UCSD-AML1 (cell line): Measurements from ENCODE around the gene RAB31.
A peak's percentile ranks its signal among the peaks of the same experiment; 100 is the strongest.
"Not testable (repeated sequence)": the region's sequence is repeated elsewhere in the genome, so short reads cannot be mapped to it uniquely, and the experiment has no call there.

ENCODE experiments used
- DNase-seq: peaks from one replicate; lab custom pipeline; 2025; ENCODE audit not compliant: unreplicated experiment; lab: John Stamatoyannopoulos, UW

RAB31 gene

DNA sequence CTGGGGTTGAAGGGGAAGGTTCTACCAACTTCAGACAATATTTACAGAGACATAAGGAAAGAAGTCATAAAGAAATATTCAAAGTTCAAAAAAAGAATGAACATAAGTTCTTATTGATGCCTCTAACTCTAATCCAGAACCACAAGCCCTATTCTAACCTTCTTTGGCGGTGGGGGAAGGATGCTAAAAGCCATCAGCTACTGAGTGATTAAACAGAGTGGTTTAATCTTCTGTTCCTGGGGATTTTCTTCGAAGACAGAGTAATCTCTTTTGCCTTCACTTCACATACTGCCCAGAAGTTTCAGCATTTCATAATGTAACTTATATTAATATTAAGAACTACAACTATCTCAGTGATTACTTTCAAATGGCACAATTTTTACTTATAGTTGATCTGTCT lies 126.5 kb downstream of the RAB31 start:
- no peak for DNase-seq

DNA sequence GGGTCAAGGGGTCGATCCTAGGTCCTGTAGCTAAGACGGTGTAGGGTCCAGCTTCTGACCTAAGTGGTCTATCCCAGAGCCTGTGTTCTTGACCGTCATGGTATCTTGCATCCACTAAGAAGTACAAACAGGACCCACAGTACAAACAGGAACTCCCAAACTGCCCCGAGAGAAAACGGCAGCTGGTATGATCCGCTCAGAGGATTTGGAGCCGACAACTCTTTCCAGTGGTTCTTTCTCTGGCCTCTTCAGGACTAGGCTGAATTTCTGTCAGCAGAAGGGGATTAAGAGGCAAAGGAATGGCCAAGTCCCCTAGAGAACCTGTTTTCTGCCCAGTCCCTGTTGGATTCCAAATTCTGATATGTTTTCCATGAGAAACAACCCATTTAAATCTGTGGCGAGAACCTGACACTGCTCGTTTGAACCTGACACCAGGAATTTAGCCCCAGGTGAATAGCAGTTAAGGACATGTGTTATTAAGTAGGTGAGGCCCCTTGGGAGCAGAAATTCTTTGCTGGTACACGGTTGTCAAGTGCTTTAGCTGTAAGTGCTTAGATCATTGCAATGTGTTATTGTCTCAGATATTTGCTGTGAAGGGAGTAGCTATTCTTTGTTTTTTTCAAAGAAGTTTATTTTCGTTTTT lies 127.1 kb downstream of the RAB31 start:
- no peak for DNase-seq

DNA sequence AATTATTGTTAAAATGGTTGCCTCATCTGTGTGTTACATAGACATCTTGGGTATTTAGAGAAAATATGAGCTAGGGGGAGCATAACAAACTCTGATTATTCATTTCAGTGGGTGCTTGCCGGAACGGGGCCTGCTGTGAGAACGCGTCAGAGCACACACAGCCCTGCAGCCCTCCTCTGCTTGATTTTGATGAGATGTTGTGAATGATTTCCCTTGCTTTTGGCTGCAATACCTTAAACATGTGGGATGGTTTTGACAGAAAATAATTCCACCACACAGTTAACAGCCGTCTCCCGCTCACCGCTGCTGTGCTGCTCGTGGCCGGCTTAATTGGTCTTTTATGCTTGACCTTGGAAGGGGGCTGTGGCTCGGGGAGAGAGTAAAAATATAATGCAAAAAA lies 127.7 kb downstream of the RAB31 start:
- DNase-seq: no peak

DNA sequence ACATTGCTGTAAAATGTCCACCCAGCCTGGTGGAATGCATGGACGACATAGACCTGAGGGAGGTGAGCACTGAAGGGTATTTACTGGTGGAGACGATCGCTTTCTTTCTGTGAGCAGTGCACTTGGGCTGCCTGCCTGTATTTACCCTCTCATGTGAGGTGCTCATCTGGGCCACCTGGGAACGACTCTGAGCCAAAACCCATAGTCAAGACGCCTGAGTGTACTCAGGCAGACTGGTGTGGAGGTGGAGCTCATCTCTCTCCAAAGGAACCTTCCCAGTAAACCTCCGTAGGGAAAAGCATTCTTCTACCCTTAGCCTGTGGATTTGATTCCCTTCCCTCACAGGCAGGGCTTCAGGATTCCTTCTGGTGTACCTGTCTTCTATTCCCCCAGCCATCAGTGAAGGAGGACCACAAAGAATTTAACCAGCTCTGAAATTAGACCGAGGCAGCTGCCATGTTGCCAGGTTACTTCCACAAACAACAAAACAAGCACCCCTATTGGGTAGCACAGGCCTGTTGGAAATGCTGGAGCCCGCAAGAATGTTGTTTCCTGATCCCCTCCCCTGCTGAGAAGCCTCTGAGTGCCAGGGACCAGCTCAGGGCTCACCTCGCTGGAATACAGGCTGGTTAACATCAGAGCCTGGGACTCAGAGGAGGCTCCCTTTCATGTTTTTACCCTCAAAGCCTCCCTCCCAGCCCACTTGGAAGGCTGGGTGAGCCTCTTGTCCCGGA lies 130.2 kb downstream of the RAB31 start:
- no peak for DNase-seq

DNA sequence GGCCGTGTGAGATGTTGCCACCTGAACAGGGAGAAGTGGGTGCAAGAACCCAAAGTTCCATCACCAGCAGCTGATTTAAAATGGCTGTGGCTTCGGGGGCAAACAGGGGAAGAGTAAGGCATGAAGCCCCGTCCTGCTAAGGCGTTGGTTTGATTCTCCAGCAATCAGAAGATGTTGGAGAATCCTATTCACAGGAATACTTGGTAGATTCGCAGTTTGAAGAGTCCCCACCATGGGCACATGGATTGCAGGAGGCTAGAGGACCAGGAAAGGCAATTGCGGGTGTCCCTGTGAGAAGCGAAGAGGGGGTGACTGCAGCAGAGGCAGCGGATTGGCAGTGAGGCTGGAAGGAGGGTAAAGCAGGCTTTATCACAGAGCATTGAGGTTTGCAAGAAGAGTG lies 131.1 kb downstream of the RAB31 start:
- DNase-seq: no peak

DNA sequence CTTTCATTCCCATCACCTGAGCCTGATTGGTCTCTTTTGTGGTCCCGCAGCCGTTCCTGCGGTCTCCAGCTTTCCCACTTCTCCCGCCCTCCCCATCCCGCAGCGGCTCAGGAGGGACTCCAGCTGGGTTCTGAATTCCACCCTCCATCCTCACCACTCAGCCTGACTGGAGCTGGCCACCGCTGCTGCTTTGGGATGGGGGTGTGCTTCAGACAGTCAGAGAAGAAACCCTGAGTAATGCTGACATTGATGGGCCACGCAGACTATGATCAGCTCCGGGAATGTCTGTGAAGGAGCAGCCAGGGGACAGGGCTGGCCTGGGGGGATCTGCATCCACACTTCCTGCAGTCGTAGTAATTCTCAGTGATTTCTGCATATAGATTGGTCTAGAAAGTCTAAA lies 131.8 kb downstream of the RAB31 start:
- no peak for DNase-seq

DNA sequence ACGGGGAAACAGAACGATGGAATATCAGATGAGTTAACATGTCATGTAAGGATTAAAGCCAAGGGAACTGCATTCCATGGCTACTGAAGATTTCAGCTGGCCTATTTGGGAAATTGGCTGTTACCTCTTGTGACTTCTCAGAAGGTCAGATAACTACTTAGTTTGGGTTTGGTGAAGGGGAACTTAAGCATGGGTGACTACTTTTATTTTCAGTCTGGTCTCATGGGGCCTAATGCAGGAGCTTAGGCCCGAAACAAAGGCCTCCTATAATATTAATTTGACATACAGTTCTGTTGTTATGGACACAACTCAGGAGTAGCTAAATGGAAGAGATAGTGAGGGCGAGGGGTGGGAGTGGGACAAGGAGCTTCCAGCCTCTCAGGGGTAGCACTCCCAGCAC lies 133.7 kb downstream of the RAB31 start:
- DNase-seq: no peak

DNA sequence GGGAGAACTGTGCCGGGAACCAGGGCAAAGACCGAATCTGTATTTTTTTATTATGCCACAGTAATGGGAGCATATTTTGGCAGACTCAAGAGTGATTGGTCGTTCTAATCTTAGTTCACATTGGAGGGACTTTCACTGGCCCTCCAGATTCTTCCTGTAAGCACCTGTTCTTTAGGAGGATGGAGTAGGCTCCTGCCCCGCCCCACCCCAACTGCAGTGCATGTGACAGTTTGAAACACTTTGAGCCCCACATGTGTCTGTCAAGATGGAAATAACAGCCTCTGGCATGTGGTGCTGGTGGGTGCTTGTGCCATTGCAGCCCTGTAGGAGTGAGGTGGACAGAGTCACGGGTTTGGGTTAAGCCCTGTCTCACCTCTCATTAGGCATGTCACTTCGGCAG lies 134.3 kb downstream of the RAB31 start:
- no peak for DNase-seq

DNA sequence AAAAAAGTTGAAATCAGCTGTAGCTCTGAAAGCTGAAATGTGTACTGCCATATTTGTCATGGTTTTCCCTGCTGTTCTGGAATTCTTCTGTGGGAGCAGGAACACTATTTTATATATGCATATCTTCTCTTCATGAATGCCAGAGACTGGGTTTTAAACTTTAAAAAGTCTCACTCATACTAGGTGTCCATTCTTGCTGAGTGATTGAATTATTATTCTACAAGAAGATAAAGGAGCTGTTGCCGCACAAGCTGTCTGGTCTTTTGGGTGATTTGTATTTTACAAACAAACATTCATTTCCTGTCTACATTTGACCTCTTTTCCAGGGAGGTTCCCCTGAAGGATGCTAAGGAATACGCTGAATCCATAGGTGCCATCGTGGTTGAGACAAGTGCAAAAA lies 137.2 kb downstream of the RAB31 start:
- no peak for DNase-seq

DNA sequence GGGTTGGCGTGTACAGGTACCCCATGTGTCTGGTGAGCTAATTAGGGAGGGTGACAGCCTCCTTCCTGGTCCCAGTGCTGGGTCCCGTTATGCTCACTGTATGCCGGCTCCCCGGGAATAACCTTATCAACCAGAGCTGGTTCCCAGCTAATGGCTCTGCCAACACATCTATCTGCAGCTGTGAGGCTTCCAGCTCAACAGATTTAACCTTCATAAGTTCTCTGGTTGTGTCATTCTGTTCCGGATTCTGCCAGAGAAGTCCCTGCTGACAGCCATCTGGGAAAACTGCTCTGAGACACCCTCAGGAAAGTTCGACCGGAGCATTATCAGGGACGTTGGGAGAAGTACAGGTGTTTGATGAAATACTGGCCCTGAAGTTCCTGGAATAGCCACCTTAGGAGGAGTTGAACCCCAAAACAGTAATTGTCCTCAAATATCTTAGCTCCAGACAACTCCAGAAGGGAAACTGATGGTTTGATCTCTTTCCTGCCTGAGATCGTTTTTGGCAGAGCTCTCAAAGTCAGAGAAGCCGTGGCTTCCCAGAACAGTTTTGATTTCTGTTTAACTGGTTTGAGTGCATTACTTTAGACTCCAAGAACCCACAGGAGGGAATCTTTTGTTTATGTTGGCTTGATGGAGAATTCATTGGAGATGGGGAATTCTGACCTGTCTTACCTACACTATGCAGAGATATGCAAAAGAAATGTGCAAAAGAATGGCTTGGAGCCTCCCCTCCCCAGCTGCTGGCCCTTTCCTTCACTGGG lies 138.2 kb downstream of the RAB31 start:
- no peak for DNase-seq

DNA sequence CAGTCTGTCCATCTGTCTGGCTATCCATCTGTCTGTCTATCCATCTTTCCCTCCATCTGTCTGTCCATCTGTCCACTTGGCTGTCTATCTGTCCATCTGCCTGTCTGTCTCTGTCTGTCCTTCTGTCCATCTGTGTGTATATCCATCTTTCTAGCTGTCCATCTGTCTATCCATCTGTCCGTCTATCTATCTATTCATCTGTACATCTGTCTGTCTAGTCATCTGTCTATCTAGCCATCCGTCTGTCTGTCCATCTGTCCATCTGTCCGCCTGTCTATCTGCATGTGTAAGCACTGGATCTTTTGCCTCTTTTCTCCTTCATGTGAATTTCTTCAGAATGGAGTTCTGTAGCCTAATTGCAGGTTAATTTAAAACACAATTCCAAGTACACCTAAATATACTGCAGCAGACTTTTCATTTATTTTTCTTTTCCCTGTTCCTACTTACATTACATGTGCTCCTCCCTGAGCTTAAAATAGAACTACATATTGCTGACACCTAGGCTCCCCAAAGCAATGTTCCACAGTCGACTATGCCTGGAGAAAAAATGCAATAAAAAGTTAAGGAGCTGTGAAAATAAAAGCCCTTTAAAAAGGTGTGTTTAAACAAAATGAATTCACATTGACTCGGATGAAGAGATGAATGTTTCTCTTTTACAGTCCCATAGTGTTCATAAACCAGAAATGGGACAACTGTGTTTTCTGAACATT lies 140.2 kb downstream of the RAB31 start:
- no peak for DNase-seq

DNA sequence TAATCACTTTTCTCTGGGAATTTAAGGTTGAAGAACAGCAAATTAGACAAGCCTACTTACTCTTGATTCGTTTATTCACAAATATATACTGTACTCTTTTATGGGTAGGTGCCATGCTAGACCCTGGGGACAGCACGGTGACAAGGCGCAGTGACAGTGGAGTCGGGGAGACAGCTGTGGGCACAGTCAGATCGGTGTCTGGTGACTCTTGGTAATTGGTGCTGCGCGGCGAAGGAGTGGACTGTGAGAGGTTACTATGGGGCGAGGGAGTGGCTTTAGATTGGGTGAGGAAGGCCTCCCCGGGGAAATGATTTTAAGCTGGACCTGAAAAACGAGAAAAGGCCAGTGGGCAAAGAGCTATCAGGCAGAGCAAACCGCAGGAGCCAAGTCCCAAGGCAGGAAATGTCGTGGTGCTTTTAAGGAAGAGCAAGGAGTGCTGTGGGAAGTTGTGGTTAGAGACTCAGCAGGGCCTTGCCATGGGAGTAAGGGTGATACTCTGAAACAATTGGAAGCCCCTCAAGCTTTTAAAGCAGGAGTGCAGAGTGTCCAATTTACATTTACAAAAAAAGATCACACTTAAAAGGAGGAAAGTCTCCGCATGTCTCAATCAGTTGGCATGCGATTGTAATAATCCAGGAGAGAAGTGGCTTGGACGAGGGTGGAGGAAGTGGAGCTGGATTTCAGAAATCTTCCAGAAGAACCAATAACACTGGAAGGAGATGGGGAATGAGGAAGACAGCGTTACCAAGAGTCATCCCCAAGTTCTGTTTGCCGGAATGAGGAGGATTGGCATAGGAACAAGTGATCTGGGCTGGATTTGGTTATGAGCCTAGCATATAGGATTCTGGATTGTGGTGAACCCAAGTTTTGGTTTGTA lies 141.5 kb downstream of the RAB31 start:
- DNase-seq: peak; percentile 70

DNA sequence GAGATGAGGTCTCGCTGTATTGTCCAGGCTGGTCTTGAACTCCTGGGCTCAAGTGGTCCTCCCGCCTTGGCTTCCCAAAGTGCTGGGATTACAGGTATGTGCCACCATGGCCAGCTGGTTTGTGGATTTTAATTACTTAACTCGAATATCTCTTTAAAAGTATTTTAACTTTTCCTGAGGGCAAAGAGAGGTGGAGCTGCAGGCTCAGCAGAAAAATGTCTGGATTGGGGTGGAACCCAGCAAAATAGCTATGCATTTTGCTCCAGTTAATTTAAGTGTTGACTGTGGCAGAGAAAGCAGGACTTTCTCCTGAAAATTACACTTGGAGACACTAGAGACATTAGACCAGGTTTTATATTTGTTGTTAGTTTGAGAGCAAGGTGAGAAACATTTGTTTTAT lies 142.2 kb downstream of the RAB31 start:
- DNase-seq: no peak

DNA sequence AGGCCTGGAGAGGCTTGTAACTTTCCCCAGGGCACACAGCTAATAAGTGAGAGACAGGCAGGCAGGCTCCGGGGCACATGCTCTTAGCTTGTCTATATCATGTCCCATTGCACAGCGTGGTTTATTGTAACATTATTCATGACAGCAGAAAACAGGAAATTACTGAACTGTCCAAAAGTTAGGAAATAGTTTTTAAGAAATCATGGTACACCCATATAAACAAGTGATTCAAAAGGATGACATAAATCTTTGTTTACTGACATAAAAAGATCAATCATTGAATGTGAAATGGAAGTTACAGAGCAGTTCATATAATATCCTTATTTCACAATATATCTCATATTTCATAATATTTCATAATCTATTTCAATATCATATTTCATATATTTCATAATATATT lies 143.4 kb downstream of the RAB31 start:
- DNase-seq: no peak

DNA sequence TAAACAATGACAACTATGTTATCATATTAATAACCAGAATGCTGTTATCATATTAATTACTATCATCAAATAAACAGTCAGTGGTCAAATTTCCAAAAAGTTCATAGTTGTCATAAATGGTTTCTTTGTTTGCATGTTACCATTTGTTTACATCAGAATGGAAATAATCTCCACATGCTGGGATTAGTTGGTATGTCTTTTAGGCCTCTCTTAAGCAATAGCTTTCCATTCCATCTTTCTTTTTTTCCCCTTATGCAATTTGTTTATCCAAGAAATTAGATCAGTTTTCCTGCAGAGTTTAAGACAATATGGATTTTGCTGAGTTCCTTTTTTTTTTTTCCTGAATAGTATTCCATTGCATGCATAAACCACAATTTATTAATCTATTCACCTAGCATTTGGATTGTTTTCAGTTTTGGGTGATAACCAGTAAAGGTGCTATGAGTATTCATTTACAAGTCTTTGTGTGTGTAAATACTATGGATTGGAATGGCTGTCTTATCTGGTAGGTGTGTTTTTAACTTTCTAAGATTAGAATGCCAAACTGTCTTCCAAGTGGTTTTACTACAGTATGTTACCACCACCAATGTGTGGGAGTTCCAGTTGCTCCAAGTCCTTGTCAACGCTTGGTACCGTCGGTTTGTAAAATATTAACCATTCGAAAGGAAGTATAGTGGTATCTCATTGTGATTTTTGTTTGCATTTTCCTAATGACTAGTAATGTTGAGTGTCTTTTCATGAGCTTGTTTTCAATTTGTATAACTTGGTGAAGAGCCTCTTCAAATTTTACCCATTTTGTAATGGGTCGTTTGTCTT lies 144.4 kb downstream of the RAB31 start:
- no peak for DNase-seq

DNA sequence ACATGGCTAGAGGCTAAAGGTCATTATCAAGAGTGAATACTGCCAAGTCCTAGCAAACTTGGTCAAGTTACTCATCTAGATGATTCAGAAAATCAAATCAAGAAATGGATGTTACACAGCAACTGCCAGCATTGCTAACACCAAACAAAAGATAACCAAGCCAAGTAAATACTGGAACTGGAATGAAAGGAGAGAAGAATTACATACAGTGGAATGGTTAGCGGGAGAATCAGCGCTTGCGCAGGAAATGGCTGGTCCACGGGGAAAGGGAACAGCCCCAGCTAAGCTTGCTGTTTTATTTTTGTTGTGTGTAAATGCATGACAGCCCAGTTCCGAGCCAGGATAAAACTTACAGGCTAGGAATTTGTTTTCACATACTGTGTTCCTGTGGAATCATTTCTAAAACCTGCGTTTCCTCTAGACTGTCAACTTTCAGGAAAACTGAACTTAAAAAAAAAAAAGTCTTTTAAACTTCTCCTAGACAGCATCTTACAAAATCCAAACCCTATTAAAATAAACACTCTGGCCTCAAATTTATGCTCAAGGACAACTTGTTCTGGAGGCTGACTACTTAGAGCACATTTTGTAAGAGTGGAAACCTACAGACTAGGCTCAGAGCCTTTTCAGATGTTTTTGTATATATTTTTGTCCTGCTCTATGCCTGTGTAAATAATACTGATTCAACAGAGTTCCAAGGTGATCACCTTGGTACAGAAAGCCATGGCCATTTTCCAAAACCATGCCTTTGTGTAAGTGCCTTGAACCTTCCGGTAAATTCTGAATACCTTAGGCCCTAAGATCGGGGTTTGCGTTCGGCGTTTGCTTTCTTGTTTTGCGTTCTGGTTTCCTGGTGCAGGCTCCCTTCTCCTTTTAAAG lies 146.9 kb downstream of the RAB31 start:
- DNase-seq: no peak

DNA sequence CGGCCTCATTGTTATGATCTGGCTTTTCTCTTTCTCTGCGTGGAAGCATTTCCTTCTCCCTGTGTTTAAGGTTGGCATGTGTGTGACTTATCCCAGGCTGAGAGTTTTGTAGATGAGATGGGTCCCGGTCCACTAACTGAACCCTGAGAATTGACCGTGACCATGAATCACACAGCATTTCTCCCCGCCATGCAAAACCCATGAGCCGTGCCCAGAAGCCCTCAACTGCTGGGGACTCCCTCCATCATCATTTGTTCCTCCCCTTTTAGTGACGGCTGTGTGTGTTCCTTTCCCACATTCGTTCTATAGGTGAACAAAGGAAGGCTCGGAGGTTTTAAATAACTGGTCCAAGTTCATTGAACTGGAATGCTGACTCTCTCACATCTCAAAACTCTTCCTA lies 147.6 kb downstream of the RAB31 start:
- DNase-seq: no peak

DNA sequence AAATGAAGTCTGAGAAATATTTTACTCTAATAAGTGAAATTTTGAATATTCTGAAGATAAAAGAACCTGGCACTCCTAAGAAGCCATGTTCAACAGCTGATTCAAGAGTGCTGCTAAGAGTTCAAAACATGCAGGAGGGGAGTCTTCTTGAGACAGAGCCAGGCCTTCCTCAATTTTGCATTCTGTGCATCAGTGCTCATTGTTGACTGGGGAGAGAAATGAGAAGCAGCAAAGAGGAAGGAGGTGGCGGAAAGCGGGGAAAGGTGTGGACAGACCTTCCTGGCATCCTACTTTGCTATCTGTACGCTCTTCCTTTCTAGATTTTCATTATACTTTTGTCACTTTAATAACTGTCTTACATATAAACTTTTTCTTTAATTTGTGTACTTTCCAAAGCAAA lies 148.0 kb downstream of the RAB31 start:
- no peak for DNase-seq

DNA sequence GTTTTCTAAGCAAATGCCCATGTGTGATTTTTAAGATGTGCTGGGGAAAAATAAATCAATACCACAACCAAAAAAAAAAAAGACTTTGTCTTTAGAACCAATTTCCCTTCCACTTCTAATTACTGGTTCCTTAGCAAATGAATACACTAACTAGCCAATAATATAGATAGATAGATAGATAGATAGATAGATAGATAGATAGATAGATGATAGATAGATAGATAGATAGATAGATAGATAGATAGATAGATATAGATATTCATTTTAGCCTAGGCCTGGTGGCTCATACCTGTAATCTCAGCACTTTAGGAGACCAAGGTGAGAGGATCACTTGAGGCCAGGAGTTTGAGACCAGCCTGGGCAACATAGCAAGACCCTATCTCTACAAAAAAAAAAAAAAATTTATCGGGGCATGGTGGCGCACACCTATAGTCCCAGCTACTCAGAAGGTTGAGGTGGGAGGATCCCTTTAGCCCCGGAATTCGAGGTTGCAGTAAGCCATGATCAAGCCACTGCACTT lies 149.4 kb downstream of the RAB31 start:
- not testable (repeated sequence) for DNase-seq
